Activated CD8-positive, alpha-beta T cell treated with anti-CD3 and anti-CD28 coated beads, Interleukin-2, amount 10 ng/mL, durations not matched to agents 7 days and 5 days (primary cell): ENCODE results near the gene TSHZ3. TPM values are rescaled to one million over a fixed set of nuclear protein-coding genes. Genes with fewer than 3 reads are reported as not detected.

Source experiments
- ATAC-seq: fragments of 150-1000 bp; cut with Tn5 transposase; one replicate; pipeline ENCODE4 v1.10.0; 2021; ENCODE audit warnings: moderate library complexity
- CTCF ChIA-PET: fragments of 350-600 bp; sonication (Branson Sonifier 250); formaldehyde crosslinking; loops from one replicate; lab custom pipeline; 2021; ENCODE audit warnings: antibody characterized with exemption; lab: Charles Lee
- POLR2A ChIA-PET: fragments of 350-600 bp; sonication (Branson Sonifier 250); formaldehyde crosslinking; loops from one replicate; lab custom pipeline; 2021; ENCODE audit warnings: antibody characterized with exemption; lab: Charles Lee
- DNase-seq: peaks from one replicate; pipeline ENCODE4 v3.0.0-alpha.2; 2020
- H3K27ac Mint-ChIP-seq: one replicate; pipeline ENCODE4 v1.8.0; 2021; ENCODE audit warnings: mild to moderate bottlenecking, mixed read lengths
- H3K27me3 Mint-ChIP-seq: one replicate; pipeline ENCODE4 v1.8.0; 2021; ENCODE audit warnings: low read depth, mixed read lengths
- H3K36me3 Mint-ChIP-seq: one replicate; pipeline ENCODE4 v1.8.0; 2021; ENCODE audit warnings: low read depth, mixed read lengths
- H3K4me1 Mint-ChIP-seq: one replicate; pipeline ENCODE4 v1.8.0; 2021; ENCODE audit warnings: low read depth, mixed read lengths
- H3K4me3 Mint-ChIP-seq: one replicate; pipeline ENCODE4 v1.8.0; 2021; ENCODE audit warnings: mild to moderate bottlenecking, mixed read lengths
- H3K9me3 Mint-ChIP-seq: one replicate; pipeline ENCODE4 v1.8.0; 2022; ENCODE audit warnings: mixed read lengths; ENCODE audit not compliant: insufficient read depth
- total RNA-seq, 2 experiments: library from RNA; stranded (reverse); gene quantifications; one replicate each; pipeline ENCODE4 v1.2.3, GENCODE V29; 2021

TSHZ3 gene
- total RNA-seq, 2 experiments from 2014 or later: 0.57 to 0.82 TPM

DNA sequence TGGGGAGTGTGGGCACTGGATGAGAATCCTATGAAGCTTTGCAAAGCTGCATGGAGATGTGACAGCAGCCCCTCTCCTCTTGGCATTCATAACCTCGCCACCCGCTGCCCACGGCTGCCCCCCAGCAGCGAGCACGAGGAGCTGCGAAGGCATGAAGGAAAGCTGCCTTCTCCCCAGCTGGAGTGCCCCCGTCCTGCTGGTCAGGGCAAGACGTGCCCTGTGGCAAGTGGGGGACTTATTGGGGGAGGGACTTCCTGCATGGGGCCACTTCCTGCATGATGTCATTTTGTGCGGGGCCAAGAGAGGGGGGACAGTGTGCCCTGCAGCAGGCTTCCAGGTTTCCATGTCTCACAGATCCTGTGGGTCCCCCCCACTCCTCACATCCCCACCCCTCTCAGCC lies 85.9 kb downstream of the TSHZ3 start:
- Mint-ChIP-seq H3K9me3 (no peaks in the 10 kb centered on the region), H3K27me3 (peaks cover 8% of the 10 kb centered on the region), H3K27ac (no peak overlapping the region), H3K4me3 (no peak overlapping the region), H3K36me3 (no peaks in the 10 kb centered on the region), H3K4me1 (peaks cover 3% of the 10 kb centered on the region)
- POLR2A ChIA-PET: no interaction called here
- CTCF ChIA-PET: no interaction called here
- DNase-seq (no peak), ATAC-seq (no peak)

DNA sequence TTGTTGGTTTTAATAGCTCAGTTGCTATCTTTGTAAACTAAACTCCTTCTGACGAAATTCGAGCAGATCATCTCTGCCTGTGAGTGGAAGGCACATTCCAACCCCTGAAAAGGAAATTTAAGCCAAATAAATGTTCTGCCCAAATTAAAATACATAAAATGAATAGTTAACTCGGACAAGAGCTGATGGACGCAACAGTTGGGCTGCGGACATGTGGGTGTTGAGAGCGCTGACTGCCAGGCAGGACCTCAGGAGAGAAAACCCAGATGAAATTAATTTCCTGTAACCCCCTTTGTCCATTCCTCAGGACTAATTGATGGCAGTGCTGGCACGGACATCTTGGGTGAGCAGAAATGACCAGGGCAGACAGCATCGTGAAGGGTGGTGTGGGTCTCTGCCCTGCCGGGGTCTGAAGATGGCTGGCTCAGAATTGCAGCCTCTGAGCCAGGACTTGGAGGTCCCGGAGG lies 86.5 kb downstream of the TSHZ3 start:
- no peak overlapping the region for H3K4me3 Mint-ChIP-seq
- H3K36me3 Mint-ChIP-seq: no peaks in the 10 kb centered on the region
- peaks cover 8% of the 10 kb centered on the region for H3K27me3 Mint-ChIP-seq
- H3K9me3 Mint-ChIP-seq: no peaks in the 10 kb centered on the region
- peaks cover 3% of the 10 kb centered on the region for H3K4me1 Mint-ChIP-seq
- DNase-seq: no peak
- ChIA-PET POLR2A (no interaction called here), CTCF (no interaction called here)
- ATAC-seq: no peak
- no peak overlapping the region for H3K27ac Mint-ChIP-seq

DNA sequence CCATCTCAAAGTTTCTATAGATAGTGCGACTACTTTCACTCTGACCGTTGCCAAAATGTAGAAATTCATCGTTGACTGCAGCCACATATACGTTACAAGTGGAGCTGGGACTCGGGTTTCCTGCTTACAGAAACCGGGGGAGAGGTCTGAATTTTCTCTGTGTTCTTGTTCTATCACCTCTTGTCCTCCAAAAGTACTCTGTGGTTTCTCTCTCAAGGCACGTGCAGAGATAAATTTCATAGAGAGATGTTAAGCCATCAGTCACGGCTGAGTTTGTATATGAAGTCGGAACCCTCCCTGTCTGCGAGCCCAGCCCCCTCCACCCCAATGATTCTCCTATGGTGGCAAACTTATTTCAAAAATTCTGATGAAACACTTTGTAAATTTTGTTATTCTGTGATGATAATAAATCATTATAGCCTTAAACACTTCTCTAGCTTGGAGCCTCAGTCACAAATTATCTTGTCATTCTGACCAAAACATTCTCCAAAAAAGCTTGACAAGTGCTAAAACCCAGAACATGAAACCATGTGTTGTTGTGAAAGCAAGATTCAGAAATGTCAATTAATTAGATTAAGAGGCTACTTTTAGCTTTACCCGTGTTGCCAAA lies 87.5 kb downstream of the TSHZ3 start:
- H3K27me3 Mint-ChIP-seq: peaks cover 8% of the 10 kb centered on the region
- H3K4me1 Mint-ChIP-seq: peaks cover 3% of the 10 kb centered on the region
- no peaks in the 10 kb centered on the region for H3K9me3 Mint-ChIP-seq
- CTCF ChIA-PET: no interaction called here
- POLR2A ChIA-PET: no interaction called here
- no peak overlapping the region for H3K4me3 Mint-ChIP-seq
- H3K36me3 Mint-ChIP-seq: no peaks in the 10 kb centered on the region
- ATAC-seq (no peak), DNase-seq (no peak)
- H3K27ac Mint-ChIP-seq: no peak overlapping the region

GRCh38 chr19:31261019-31261602 lies 88.1 kb downstream of the TSHZ3 start:
- H3K4me1 Mint-ChIP-seq: peaks cover 3% of the 10 kb centered on the region
- DNase-seq: no peak
- H3K4me3 Mint-ChIP-seq: no peak overlapping the region
- H3K27me3 Mint-ChIP-seq: peaks cover 8% of the 10 kb centered on the region
- no peaks in the 10 kb centered on the region for H3K9me3 Mint-ChIP-seq
- POLR2A ChIA-PET: no interaction called here
- no peaks in the 10 kb centered on the region for H3K36me3 Mint-ChIP-seq
- H3K27ac Mint-ChIP-seq: no peak overlapping the region
- ATAC-seq: no peak
- CTCF ChIA-PET: no interaction called here

- ChIA-PET CTCF (no interaction called here), POLR2A (no interaction called here)
- Mint-ChIP-seq H3K4me3 (no peak overlapping the region), H3K9me3 (no peaks in the 10 kb centered on the region), H3K4me1 (peaks cover 3% of the 10 kb centered on the region), H3K27ac (no peak overlapping the region), H3K36me3 (no peaks in the 10 kb centered on the region), H3K27me3 (peaks cover 8% of the 10 kb centered on the region)
- DNase-seq (no peak), ATAC-seq (no peak)
Observed at GRCh38 chr19:31260171-31260933, 88.9 kb downstream of the TSHZ3 start.

DNA sequence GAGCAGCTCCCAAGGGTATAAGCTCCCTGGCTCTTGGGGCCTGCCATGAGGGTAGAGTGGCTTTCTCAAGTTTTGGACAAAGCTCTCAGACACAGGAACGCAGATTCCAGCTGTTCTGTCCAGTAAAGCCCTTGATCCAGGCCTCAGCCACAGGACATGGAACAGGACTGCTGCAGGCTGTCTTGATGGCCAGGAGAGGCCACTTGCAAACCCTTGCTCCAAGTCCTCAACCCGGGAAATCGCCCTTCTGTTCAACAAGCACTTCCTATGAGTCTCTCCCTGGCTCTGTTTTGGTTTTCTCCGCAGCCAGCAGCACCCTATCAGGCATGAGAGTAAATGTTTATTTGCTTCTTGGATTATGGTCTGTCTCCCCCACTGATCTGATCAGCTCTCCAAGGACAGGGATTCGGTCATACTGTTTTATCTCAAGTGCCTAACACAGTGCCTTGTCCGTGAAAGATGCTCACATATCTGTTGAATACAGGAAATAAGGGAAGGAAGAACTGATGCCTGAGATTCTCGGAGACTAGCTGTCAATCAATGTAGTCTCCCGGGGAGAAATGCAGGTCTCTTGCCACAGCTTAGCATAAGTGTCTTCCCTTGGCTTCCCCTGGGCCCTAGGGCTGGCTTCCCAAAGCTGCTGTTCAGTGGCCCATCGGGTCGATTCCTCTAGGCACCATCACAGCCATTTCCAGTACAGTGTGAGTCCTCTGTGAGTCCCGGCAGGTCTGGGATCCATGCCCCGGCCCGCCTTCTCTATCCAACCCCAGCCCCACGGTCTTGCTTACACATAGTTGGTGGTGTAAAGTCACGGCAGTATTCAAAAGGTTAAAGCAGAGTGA lies 90.8 kb downstream of the TSHZ3 start:
- ChIA-PET CTCF (no interaction called here), POLR2A (no interaction called here)
- peaks cover 8% of the 10 kb centered on the region for H3K27me3 Mint-ChIP-seq
- no peak overlapping the region for H3K4me3 Mint-ChIP-seq
- no peaks in the 10 kb centered on the region for H3K9me3 Mint-ChIP-seq
- H3K27ac Mint-ChIP-seq: no peak overlapping the region
- no peaks in the 10 kb centered on the region for H3K36me3 Mint-ChIP-seq
- peaks cover 8% of the 10 kb centered on the region for H3K4me1 Mint-ChIP-seq
- no peak for ATAC-seq
- no peak for DNase-seq

DNA sequence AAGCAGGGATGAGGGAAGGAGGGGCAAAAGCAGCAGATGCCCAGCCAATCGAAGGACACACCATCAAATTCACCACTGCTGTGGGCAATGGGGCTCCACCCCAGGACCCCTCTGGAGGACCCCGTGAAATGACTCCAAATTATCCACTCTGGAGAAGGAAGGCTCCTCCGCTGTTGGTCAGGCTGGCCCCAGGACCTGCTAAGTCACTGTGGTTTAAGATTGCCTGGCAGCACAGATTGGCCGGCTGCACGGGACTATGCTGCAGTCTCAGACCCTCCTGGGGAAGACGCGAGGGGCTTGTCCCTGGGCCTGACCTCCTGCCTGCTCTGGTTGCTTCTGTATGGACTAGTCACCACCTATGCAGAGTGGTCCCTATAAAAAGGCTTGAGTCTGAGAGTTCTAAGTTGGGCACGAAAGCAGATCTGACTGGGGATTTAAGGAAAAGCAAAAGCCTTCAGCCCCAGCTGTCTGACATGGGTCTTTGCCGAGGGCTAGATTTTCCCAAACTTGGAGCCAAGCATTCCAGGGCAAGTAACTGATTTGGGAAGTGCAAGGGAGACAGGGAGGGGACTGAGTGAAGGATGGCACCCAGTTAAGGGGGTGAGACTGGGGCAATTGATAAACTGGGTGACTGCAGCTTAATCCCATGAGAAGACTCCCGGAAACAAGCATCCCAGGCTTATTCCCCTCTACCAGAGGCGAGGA lies 91.7 kb downstream of the TSHZ3 start:
- ChIA-PET POLR2A (no interaction called here), CTCF (no interaction called here)
- H3K27me3 Mint-ChIP-seq: peaks cover 8% of the 10 kb centered on the region
- DNase-seq (no peak), ATAC-seq (no peak)
- H3K4me1 Mint-ChIP-seq: peaks cover 8% of the 10 kb centered on the region
- no peaks in the 10 kb centered on the region for H3K36me3 Mint-ChIP-seq
- no peak overlapping the region for H3K27ac Mint-ChIP-seq
- H3K9me3 Mint-ChIP-seq: no peaks in the 10 kb centered on the region
- H3K4me3 Mint-ChIP-seq: no peak overlapping the region

DNA sequence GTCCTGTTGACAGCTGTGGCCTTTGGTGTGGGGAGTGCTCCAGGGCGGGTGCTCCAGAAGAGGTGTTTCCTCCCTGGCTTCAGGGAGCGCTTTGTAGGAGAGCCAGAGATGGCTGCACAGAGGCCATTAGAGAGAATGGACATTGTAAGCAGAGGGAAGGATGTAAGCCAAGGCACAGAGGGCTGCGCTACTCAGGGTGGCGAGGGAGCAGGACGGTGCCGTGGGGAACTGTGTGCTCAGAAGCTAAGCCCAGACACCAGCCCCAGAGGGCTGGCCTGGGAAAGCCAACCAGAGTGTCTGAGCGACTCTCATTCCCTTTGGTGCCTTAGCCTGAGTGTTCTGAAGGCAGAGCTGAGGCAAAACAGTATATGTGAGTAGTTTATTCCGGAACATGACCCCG lies 92.2 kb downstream of the TSHZ3 start:
- no peaks in the 10 kb centered on the region for H3K36me3 Mint-ChIP-seq
- no peak overlapping the region for H3K27ac Mint-ChIP-seq
- ATAC-seq (no peak), DNase-seq (no peak)
- ChIA-PET CTCF (no interaction called here), POLR2A (no interaction called here)
- H3K4me3 Mint-ChIP-seq: no peak overlapping the region
- no peaks in the 10 kb centered on the region for H3K9me3 Mint-ChIP-seq
- H3K27me3 Mint-ChIP-seq: peaks cover 4% of the 10 kb centered on the region
- peaks cover 8% of the 10 kb centered on the region for H3K4me1 Mint-ChIP-seq

DNA sequence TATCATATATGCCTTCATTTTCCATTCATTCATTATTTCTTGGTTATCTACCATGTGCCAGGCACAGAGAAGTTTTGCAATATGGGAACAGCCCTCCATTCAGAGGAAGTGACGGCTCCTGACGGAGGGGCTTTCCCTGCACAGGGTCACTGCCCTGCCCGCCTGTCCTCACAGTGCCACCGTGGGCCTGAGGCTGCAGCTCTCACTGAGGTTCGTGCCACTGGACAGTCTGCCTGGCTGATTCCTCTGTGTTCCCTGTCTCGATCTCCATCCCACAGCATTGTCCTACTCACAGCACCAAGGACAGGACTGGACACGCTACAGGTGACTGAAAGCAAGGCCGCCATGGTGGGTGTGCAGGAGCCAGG lies 92.7 kb downstream of the TSHZ3 start:
- ATAC-seq (no peak), DNase-seq (no peak)

GRCh38 chr19:31255831-31256592 lies 93.2 kb downstream of the TSHZ3 start:
- no peaks in the 10 kb centered on the region for H3K36me3 Mint-ChIP-seq
- no peak overlapping the region for H3K27ac Mint-ChIP-seq
- CTCF ChIA-PET: no interaction called here
- H3K4me1 Mint-ChIP-seq: peaks cover 5% of the 10 kb centered on the region
- ATAC-seq (no peak), DNase-seq (no peak)
- POLR2A ChIA-PET: no interaction called here
- no peaks in the 10 kb centered on the region for H3K27me3 Mint-ChIP-seq
- no peaks in the 10 kb centered on the region for H3K9me3 Mint-ChIP-seq
- no peak overlapping the region for H3K4me3 Mint-ChIP-seq

More for the DNA sequence above, 92.7 kb downstream of the TSHZ3 start:
- Mint-ChIP-seq H3K9me3 (no peaks in the 10 kb centered on the region), H3K4me1 (peaks cover 7% of the 10 kb centered on the region), H3K36me3 (no peaks in the 10 kb centered on the region), H3K27me3 (peaks cover 2% of the 10 kb centered on the region), H3K4me3 (no peak overlapping the region), H3K27ac (no peak overlapping the region)
- ChIA-PET CTCF (no interaction called here), POLR2A (no interaction called here)
